Stimulated activated CD8-positive, alpha-beta memory T cell treated with anti-CD3 and anti-CD28 coated beads, Interleukin-2, amount 100 ng/mL, for 48 hours (primary cell): ENCODE results near the gene TTC17.
"Not testable (repeated sequence)": the region's sequence is repeated elsewhere in the genome, so short reads cannot be mapped to it uniquely, and the experiment has no call there.

Source experiments
- DNase-seq, 2 donors: peaks; one replicate each; pipeline ENCODE4 v3.0.0-alpha.2; 2020; ENCODE audit warnings: low read depth in 2 of 2

The TTC17 gene

DNA sequence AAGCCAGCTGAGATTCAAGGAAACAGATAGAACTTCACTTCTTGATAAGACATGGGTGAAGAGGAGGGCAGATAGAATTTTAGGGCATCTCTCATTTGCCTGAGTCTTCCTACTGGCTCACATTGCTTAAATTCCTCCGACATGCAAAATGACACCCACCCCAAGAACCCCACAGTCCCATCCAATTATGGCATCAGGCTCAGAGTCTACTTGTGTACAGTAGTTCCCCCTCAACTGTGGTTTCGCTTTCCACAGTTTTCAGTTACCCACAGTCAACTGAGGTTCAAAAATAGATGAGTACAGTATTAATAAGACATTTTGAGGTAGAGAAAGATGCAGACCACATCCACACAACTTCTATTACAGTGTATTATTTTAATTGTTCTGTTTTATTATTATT is 99.8 kb downstream of the TTC17 start:
- DNase-seq, result no peak

GRCh38 chr11:43459246-43459645 is 100.5 kb downstream of the TTC17 start:
- no peak for DNase-seq

- no peak for DNase-seq
Observed at GRCh38 chr11:43462359-43462758, 103.6 kb downstream of the TTC17 start.

DNA sequence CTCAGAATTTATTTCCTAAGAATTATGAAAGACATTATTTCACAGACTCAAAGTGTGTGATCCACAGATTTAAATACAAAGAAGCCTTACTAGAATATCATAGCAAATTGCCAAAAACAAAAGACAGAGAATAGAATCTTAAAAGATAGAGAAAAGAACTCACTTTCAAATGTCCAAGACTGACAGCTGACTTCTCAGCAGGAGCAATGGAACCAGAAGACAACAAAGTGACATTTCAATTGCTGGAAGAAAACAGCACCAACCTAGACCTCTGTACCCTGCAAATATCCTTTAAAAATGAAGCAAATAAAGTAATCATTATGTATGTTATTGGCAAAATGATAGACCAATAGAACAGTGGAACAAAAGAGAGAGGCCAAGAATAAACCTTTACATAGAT is 109.2 kb downstream of the TTC17 start:
- no peak for DNase-seq

GRCh38 chr11:43477491-43477890 is 118.8 kb downstream of the TTC17 start:
- DNase-seq, result not testable (repeated sequence)

DNA sequence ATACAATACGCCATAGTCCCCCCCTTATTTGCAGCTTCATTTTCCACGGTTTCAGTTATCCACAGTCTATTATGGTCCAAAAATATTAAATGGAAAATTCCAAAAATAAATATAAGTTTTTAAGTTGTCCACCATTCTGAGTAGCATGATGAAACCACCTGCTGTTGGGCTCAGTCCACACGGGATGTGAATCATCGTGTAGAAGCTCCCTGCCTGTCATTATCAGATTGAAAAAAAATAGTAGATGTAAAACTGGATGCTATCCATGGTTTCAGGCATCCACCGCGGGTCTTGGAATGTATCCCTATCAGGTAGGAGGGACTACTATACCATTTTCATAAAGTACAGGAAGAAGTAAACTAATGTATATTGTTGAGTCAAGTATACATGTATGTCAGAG is 127.4 kb downstream of the TTC17 start:
- DNase-seq, result no peak

DNA sequence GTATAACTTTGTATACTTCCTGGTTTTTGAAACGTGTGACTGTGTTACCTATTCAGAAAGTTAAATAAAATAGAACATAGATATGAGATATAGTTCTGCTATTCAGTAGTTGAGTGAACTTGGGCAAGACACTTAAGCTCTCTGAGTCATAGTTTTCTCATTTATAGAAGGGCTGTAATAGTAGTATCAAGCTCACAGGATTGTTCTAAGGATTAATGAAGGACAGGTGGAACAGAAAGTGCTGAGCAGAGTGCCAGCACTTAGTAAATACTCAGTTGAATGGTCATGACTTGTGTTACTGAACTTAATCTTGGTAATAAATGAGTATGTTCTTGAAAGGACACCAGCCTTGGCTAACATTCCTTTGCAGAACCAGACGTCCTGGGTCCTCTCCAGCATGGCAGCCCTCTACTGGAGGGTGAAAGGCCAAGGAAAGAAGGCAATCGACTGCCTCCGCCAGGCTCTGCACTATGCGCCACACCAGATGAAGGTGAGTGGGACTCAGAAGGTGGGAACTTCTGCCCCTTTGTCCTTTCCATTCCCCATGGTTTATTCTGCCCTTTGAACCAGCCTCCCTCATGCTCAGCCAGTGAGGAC is 131.2 kb downstream of the TTC17 start:
- DNase-seq, result no peak

DNA sequence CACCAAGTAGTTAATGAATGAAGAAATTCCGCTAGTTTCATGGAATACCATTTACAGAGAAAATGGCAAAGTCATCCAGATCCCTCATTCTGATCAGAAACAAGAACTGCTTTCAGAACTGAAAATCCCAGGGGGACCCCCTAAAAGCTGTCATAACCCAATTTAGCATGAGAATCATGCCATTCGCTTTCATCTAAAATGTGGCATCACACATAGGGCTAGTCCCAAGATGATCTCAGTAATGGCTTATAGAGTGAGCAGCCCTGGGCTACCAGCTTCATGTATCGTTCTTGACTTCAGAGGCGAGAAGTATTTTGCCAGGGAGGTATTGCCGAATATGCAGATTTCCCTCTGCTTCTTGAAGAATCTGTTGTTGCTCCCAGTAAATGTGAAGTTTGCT is 134.0 kb downstream of the TTC17 start:
- DNase-seq, result no peak

DNA sequence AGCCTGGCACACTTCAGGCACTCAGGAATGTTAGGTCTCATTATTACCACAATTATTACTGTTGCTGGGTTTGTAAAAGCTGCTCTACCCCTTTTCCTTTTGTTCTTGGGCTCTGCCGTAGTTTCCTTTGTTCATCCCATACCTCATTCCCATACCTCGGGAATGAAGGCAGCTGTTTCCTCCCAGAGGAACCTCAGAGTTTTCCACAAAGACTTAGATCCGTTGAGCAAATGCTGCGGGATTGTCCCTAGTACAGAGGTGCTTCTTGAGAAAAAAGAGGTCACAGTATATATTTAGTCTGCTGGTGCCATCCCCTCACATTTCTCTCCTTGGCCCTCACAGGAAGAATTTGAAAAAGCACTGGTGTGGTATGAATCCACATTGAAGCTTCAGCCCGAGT is 134.7 kb downstream of the TTC17 start:
- no peak for DNase-seq

- no peak for DNase-seq
Observed at GRCh38 chr11:43497144-43497543, 138.4 kb downstream of the TTC17 start.

- no peak for DNase-seq
Observed at GRCh38 chr11:43498561-43498960, 139.8 kb downstream of the TTC17 start.

GRCh38 chr11:43503417-43503816 is 144.7 kb downstream of the TTC17 start:
- DNase-seq, result no peak

GRCh38 chr11:43504316-43504950 is 145.7 kb downstream of the TTC17 start:
- no peak for DNase-seq

GRCh38 chr11:43505171-43505570 is 146.5 kb downstream of the TTC17 start:
- DNase-seq, result no peak

DNA sequence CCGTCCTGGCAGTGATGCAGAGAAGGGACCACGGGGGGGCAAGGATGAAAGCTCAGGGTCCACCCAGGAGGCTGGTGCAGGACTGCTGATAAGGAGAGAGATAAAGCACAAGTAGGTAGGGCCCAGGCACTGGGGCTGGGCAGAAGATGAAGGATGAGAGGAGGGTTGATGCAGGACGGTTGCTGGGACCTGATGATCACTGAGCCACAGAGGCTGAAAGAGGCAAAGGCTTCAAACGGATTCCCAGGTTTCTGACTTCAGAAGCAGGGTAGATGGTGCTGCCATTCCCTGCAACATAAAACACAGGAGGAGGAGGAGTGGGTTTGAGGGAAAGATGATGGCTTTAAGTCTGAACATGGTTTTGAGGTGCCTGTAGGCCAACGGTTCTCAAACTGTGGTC is 148.5 kb downstream of the TTC17 start:
- DNase-seq, result no peak

DNA sequence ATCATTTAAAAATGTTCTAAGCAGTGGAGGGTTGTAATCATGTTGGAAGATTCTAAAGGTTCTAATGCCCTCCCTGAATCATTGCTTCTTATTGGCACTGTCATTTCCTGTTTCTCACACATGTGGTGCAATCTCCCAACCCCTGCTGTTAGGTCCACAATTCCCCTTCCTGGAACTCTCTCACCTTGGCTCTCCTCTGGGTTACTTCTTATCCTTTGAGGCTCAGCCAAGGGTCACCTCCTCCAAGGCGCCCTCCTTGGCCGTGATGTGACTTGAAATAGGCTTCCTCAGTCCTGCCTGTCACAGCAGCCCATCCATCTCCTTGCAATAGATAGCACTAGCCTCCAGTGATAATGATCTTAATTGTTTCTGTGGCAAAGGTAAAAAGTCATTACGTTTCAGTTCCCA is 149.8 kb downstream of the TTC17 start:
- no peak for DNase-seq

DNA sequence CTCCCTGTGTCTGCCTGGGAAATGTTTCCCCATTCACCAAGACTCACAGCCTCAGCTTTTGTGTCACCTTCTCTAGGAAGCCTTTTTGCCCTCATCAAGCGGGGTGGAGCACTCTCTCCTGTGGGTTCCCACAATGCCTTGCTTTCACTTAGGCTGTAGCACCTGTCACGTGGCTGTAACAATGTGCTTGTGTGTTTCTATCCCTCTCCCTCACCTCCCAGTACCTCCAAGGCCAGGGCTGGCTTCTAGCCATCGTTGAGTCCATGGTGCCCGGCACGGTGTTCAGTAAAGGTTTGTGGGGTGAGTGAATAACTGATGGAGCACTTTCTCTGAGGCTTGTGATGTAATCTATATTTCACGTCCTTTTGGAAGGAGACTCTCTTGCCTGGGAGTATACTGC is 153.2 kb downstream of the TTC17 start:
- DNase-seq, result no peak

DNA sequence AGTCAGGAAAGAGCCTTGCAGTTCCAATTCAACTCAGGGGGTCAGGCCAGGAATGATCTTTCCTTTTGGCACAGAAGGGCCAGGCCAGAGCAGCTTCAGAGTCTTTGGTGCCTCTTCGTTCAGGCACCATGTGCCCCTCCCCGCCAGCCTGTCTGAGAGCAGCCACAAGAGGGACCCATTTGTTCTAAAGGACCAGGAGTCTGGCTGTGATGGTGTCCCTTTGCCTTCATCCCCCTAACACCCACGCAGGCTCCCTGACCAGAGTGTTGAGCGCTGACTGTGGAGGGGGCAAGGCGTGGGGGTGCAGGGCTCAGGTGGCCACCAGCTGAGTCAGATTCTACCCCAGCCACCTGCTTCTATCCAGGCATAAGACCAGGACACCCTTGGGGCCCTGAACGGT is 156.4 kb downstream of the TTC17 start:
- DNase-seq, result no peak

GRCh38 chr11:43516316-43516850 is 157.7 kb downstream of the TTC17 start:
- DNase-seq, result no peak

DNA sequence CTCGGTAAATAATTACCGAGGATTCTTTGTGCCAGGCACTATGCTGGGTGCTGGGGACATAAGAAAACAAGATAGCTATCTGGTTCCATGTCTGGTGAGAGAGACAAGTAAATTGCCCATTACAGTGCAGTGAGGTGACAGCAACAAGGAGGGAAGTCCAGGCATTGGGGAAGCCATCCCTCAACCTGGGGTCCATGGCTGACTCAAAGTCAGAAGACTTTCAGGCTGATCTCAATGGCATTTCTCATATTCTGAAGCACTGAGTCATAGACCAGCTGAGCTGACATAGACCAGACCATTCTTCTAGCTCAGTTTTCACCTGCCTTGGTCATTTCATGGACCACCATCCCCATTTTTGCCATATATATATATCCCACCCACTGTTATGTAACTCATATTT is 158.8 kb downstream of the TTC17 start:
- no peak for DNase-seq

- no peak for DNase-seq
Observed at GRCh38 chr11:43518408-43519160, 159.9 kb downstream of the TTC17 start.

DNA sequence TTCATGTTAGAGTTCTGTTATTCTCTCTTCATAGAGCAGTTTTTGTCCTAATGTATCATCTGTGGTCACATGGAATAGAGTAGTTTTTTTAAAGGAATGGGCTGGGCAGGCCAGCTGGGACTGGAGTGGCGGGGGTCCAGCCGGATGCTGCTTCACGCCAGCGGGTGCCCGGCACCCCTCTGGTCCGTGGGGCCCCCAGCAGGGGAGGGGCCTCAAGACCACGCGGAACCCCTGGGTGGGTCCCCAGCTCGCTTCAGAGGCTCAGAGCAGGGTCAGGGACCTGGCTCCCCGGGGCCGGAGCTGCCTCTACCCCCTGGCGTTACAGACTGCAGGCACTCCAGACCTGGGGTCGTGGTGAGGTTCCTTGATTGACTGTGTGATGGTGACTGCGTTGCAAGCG is 162.8 kb downstream of the TTC17 start:
- DNase-seq, result no peak

DNA sequence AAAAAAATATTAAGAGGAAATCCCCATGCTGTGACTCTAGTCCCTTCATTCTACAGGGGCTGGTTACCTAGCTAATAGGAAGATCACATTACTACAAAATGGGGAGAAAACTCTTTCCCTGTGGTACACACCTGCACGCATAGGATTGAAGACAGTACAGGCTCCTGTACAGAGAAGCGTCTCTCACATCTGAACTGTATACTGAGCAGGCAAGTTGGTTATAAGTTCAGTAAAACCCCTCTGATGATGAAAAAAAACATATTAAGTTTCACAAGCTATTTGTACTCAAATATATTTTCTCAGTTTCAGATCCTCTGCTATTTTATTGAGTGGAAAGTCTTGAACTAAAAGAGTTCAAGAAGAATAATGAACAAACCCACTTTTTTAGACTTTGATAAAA is 164.9 kb downstream of the TTC17 start:
- DNase-seq, result no peak
